SU-DHL-6 (cell line): ENCODE results near the gene TSPAN4.

Experiments used
- H2AFZ ChIP-seq: fragments of 200-600 bp; sonication (generic); 2 replicates; pipeline ENCODE4 v1.6.1; 2014; ENCODE audit warnings: low read depth, mild to moderate bottlenecking, moderate library complexity, mixed read lengths, antibody characterized with exemption, low read length; ENCODE audit not compliant: severe bottlenecking
- H3F3A ChIP-seq: fragments of 200-600 bp; shearing (Covaris generic); 2 replicates; pipeline ENCODE4 v1.6.0; 2016; ENCODE audit warnings: antibody characterized with exemption, mild to moderate bottlenecking; ENCODE audit not compliant: insufficient read depth
- H3K27ac ChIP-seq: fragments of 200-600 bp; sonication (generic); 2 replicates; pipeline ENCODE4 v1.5.1; 2016; ENCODE audit warnings: low read depth, mild to moderate bottlenecking, low read length, moderate library complexity, mixed read lengths
- H3K27me3 ChIP-seq: fragments of 200-600 bp; sonication (generic), shearing (Covaris generic); 2 replicates; pipeline ENCODE4 v1.6.0; 2014; ENCODE audit warnings: mild to moderate bottlenecking, low read length
- H3K36me3 ChIP-seq: fragments of 200-600 bp; sonication (generic); 2 replicates; pipeline ENCODE4 v1.6.1; 2014; ENCODE audit warnings: mild to moderate bottlenecking, low read length, mixed read lengths
- H3K4me2 ChIP-seq: fragments of 300-600, 200-600 bp; shearing (Covaris generic), sonication (generic); 2 replicates; pipeline ENCODE4 v1.6.0; 2014; ENCODE audit warnings: low read length, low read depth, mild to moderate bottlenecking; ENCODE audit not compliant: poor library complexity, severe bottlenecking
- H3K4me3 ChIP-seq: fragments of 200-600 bp; sonication (generic); 2 replicates; pipeline ENCODE4 v1.5.1; 2014; ENCODE audit warnings: antibody characterized with exemption, low read length, mild to moderate bottlenecking, mixed read lengths; ENCODE audit not compliant: insufficient read depth, poor library complexity, severe bottlenecking
- H3K79me2 ChIP-seq: fragments of 200-600 bp; sonication (generic); 2 replicates; pipeline ENCODE4 v1.6.1; 2014; ENCODE audit warnings: mild to moderate bottlenecking, low read length, moderate library complexity; ENCODE audit not compliant: insufficient read depth
- H3K9ac ChIP-seq: fragments of 200-600 bp; sonication (generic); 2 replicates; pipeline ENCODE4 v1.7.0; 2014; ENCODE audit warnings: mild to moderate bottlenecking, low read length
- H3K9me2 ChIP-seq: fragments of 200-600 bp; sonication (generic); replicated peaks from 2 replicates; pipeline ENCODE4 v1.6.1; 2014; ENCODE audit warnings: low read length; ENCODE audit not compliant: insufficient read depth
- H3K9me3 ChIP-seq: fragments of 200-600 bp; sonication (generic); 2 replicates; pipeline ENCODE4 v1.6.1; 2014; ENCODE audit warnings: low read length, mixed read lengths; ENCODE audit not compliant: insufficient read depth
- H4K20me1 ChIP-seq: fragments of 200-600 bp; sonication (generic); 2 replicates; pipeline ENCODE4 v1.6.1; 2014; ENCODE audit warnings: low read depth, mild to moderate bottlenecking, antibody characterized with exemption, low read length, moderate library complexity, mixed read lengths
- CTCF ChIP-seq: fragments of 200-600 bp; sonication (generic); IDR thresholded peaks from one replicate; pipeline ENCODE4 v1.5.1; 2017; ENCODE audit warnings: antibody characterized with exemption, mild to moderate bottlenecking, low read length, moderate library complexity; ENCODE audit not compliant: insufficient read depth, poor library complexity, severe bottlenecking
- EZH2phosphoT487 ChIP-seq: fragments of 200-600 bp; sonication (generic), shearing (Covaris generic); conservative IDR thresholded peaks from 2 replicates; pipeline ENCODE4 v1.6.1; 2018; ENCODE audit warnings: mild to moderate bottlenecking, antibody characterized with exemption, low read length, moderate library complexity, mixed read lengths

Gene TSPAN4

GRCh38 chr11:832529-833113 is 10.0 kb upstream of the TSPAN4 start, which contains the start of gene CD151:
TSS of gene CD151 (plus strand) at chr11:832952. CDS start at chr11:836070, 3,118 bp downstream.
- no peak within 1 kb of the TSS for H3K27ac ChIP-seq
- no peaks in the 10 kb centered on the region for H3K9me3 ChIP-seq
- no peaks in the 10 kb centered on the region for H3K79me2 ChIP-seq
- TF ChIP-seq EZH2phosphoT487 (no peak), CTCF (no peak)
- no peaks in the 10 kb centered on the region for H3K27me3 ChIP-seq
- H3K4me2 ChIP-seq = peak within 1 kb of the TSS; percentile 35
- H3F3A ChIP-seq = no peaks in the 10 kb centered on the region
- H3K4me3 ChIP-seq = no peak within 1 kb of the TSS
- H4K20me1 ChIP-seq = no peaks in the 10 kb centered on the region
- H2AFZ ChIP-seq = no peak within 1 kb of the TSS
- no peaks in the 10 kb centered on the region for H3K36me3 ChIP-seq
- H3K9ac ChIP-seq = no peak within 1 kb of the TSS
- H3K9me2 ChIP-seq = no peaks in the 10 kb centered on the region

GRCh38 chr11:833114-833791 is 9.4 kb upstream of the TSPAN4 start:
- Histone ChIP-seq H3F3A (no peaks in the 10 kb centered on the region), H3K79me2 (no peaks in the 10 kb centered on the region), H4K20me1 (no peaks in the 10 kb centered on the region), H3K4me3 (no peak overlapping the region), H3K9me3 (no peaks in the 10 kb centered on the region), H3K36me3 (no peaks in the 10 kb centered on the region), H3K9ac (no peak overlapping the region), H3K27me3 (no peaks in the 10 kb centered on the region), H3K9me2 (no peaks in the 10 kb centered on the region), H3K27ac (no peak overlapping the region), H3K4me2 (peak overlapping the region; percentile 35), H2AFZ (no peak overlapping the region)
- TF ChIP-seq EZH2phosphoT487 = 0 out of 2 replicates have a peak, but pooled peaks have one; percentile 92
- TF ChIP-seq CTCF = no peak

- Histone ChIP-seq H4K20me1 (no peaks in the 10 kb centered on the region), H3K9ac (no peak overlapping the region), H3K27ac (no peak overlapping the region), H3K27me3 (no peaks in the 10 kb centered on the region), H3K79me2 (no peaks in the 10 kb centered on the region), H3F3A (no peaks in the 10 kb centered on the region), H3K9me2 (no peaks in the 10 kb centered on the region), H3K4me2 (no peak overlapping the region), H3K9me3 (no peaks in the 10 kb centered on the region), H2AFZ (no peak overlapping the region), H3K4me3 (no peak overlapping the region), H3K36me3 (no peaks in the 10 kb centered on the region)
- TF ChIP-seq CTCF = no peak
- no peak for TF ChIP-seq EZH2phosphoT487
These were observed 8.8 kb upstream of the TSPAN4 start for GRCh38 chr11:833849-834311.
